GM13976 (cell line): ENCODE data around the gene MGAT5.

Experiments
- DNase-seq: peaks from one replicate; pipeline ENCODE4 v3.0.0; 2012; ENCODE audit warnings: low spot score
- in situ Hi-C: fragments of 300-500 bp; cut with MboI; formaldehyde crosslinking; loops from one replicate; pipeline ENCODE4 v1.12.0; 2022; ENCODE audit warnings: low sequenced_read_pairs, mixed read lengths, inconsistent platforms; ENCODE audit not compliant: unreplicated experiment
- TF ChIP-seq, protein P1 (sequence below): IDR thresholded peaks from 2 replicates; pipeline ENCODE4 v1.5.1; 2012; ENCODE audit warnings: borderline replicate concordance, mild to moderate bottlenecking; ENCODE audit not compliant: insufficient read depth; ENCODE audit errors: extremely low read depth, missing control alignments, control extremely low read depth

Gene MGAT5

DNA sequence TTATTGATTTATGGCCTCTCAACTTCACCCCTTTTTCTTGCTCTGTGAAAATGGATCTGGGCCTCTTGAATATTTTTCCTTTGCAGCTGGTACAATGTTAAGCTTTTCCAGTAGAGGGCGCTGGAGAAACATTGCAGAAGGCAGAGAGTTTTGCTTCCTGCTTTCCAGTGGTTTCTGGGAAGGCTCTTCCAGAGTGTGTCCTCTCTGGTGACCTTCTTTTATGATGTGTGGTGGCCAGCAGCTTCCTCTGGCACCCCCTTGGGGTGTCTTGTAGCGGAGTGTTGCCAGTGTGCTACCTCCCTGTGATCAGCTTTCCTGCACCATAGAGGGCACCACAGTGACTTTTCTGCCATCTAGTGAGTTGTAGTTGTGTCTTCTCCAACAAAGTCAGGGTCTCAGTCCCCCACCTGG is 25.4 kb upstream of the MGAT5 start:
- in situ Hi-C loops, result loop anchor here (25.0 kb wide), 2 partner anchors 184 to 341 kb away; no protein-coding TSS in a partner anchor
- TF ChIP-seq, protein P1, sequence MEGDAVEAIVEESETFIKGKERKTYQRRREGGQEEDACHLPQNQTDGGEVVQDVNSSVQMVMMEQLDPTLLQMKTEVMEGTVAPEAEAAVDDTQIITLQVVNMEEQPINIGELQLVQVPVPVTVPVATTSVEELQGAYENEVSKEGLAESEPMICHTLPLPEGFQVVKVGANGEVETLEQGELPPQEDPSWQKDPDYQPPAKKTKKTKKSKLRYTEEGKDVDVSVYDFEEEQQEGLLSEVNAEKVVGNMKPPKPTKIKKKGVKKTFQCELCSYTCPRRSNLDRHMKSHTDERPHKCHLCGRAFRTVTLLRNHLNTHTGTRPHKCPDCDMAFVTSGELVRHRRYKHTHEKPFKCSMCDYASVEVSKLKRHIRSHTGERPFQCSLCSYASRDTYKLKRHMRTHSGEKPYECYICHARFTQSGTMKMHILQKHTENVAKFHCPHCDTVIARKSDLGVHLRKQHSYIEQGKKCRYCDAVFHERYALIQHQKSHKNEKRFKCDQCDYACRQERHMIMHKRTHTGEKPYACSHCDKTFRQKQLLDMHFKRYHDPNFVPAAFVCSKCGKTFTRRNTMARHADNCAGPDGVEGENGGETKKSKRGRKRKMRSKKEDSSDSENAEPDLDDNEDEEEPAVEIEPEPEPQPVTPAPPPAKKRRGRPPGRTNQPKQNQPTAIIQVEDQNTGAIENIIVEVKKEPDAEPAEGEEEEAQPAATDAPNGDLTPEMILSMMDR, result no peak
- DNase-seq, result no peak

DNA sequence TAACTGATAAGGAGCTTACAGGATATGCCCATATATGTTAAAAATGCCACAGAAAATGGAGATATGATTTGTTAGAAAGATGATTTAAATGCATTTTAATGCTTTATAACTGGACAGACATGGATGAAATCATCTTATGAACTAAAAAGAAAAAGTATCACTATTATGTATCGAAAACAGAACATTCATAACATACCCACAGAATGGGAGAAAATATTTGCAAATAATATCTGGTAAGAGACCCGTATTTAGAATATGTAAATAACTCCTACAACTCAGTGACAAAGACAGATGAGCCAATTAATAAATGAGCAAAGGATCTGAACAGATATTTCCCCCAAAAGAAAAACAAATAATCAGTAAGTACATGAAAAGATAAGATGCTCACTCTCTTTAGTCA is 24.3 kb upstream of the MGAT5 start:
- in situ Hi-C loops, result loop anchor here (25.0 kb wide), 2 partner anchors 183 to 342 kb away; no protein-coding TSS in a partner anchor
- no peak for DNase-seq
- TF ChIP-seq, protein P1, result no peak

DNA sequence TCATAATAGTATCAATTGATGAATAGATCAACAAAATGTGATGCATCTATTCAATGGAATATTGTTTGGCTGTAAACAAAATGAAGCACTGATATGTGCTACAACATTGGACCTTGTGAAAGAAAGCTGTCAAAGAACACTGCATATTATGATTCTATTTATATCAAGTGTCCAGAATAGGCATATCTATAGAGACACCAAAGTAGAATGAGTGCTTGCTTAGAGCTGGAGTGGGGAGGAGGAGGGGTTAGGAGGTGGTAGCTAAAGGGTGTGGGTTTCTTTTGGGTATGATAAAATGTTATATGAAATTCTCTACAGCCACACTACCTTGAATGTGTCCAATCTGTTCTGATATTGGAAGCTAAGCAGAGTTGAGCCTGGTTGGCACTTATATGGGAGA is 23.0 kb upstream of the MGAT5 start:
- in situ Hi-C loops, result loop anchor here (25.0 kb wide), 2 partner anchors 181 to 344 kb away; no protein-coding TSS in a partner anchor
- DNase-seq, result no peak
- TF ChIP-seq, protein P1, result no peak

DNA sequence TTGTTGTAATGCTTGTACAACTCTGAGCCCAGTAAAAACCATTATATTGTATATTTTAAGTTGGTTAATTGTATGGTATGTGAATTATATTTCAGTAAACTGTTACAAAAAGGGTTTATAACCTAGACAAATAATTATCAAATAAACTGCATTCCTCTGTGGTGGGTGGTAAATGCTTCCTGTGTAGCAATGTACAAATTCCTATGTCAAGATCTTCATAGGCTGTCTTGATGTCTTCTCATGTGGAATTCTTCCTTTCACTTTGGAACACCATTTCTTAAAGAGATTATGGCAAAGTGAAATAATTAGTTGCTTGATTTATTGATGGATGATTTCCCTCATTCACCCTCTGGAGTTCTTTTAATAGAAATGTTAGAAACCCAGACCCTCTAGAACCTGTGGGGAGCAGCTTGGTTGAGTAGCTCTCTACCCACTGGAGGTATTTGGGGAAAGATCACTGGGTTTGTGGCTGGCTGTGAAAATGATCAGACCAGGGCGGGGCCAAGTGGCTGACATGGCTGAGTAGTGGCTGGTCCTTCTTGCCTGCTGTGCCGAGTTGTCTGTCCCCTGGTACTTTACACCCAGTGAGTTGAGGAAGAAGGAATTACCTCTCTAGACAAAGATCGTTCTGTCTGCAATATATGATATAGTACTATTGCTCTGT is 22.4 kb upstream of the MGAT5 start:
- TF ChIP-seq, protein P1, result no peak
- in situ Hi-C loops, result loop anchor here (25.0 kb wide), 2 partner anchors 181 to 344 kb away; no protein-coding TSS in a partner anchor
- DNase-seq, result no peak

DNA sequence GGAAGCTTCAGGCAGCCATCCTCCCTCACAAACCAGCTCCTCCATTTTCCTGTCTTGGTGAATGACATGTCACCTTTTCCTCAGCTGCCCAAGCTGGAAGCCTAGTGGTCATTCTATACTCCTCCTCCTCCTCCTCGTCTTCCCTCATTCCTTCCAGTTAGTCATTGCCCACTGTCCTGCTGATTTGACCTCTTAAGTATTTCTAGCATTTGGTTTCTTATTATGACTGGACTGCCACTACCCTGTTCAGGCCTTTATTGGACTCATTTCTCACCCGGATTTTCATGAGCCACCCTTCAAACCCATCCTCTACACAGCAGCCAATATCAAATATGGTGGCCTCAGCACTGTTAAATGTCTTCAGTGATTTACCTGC is 21.9 kb upstream of the MGAT5 start:
- TF ChIP-seq, protein P1, result no peak
- in situ Hi-C loops, result loop anchor here (25.0 kb wide), 2 partner anchors 180 to 345 kb away; no protein-coding TSS in a partner anchor
- no peak for DNase-seq

DNA sequence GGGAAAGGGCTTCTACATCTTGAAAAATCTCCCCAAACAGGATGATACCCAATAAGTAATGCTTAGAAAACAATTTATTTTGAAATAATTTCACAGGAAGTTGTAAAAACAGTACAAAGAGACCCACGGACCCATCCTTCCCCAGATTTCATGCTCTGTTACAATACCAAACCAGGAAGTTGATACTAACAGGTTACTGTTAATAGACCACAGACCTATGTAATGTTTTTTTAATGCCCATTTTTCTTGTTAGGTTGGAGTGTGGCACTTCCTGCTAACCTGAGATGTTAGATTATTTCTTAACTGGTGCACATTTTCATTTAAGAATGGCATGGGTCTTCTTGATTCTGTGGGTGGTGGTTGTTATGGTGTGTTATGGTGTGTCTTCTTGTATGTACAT is 21.4 kb upstream of the MGAT5 start:
- in situ Hi-C loops, result loop anchor here (25.0 kb wide), 2 partner anchors 180 to 345 kb away; no protein-coding TSS in a partner anchor
- TF ChIP-seq, protein P1, result no peak
- DNase-seq, result no peak
